Effector CD8-positive, alpha-beta T cell (primary cell): Measurements from ENCODE around the gene PTPRN2.
"Not testable (repeated sequence)": the region's sequence is repeated elsewhere in the genome, so short reads cannot be mapped to it uniquely, and the experiment has no call there.

Experiments used
- DNase-seq: peaks from one replicate; lab custom pipeline; 2025; lab: John Stamatoyannopoulos, UW

PTPRN2 gene

DNA sequence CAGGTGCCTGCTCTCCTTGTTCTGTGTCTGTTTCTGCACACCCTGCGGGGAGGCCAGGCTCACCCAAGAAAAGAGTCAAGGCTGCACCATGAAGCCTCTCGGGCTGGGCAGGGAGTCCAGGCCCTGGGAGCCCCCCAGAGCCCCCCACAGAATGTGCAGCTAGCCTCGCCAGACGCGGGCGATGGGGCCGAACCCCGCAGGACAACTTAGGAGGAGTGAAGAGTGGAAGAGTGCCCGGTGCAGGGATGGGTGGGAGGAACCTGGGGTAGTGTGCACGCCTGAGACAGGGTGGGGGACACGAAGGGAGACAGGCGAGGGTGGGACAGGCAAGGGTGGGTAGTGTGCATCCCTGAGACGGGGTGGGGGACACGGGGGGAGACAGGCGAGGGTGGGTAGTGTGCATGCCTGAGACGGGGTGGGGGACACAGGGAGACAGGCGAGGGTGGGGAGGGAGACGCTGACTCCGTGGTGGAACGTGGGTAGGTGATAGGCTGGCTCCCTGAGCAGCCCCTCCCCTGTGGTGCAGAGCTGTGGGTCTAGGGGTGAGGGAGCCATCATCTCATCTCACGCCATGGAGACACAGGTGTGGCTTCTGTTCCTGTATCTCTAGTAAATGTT is 635.5 kb downstream of the PTPRN2 start:
- no peak for DNase-seq

DNA sequence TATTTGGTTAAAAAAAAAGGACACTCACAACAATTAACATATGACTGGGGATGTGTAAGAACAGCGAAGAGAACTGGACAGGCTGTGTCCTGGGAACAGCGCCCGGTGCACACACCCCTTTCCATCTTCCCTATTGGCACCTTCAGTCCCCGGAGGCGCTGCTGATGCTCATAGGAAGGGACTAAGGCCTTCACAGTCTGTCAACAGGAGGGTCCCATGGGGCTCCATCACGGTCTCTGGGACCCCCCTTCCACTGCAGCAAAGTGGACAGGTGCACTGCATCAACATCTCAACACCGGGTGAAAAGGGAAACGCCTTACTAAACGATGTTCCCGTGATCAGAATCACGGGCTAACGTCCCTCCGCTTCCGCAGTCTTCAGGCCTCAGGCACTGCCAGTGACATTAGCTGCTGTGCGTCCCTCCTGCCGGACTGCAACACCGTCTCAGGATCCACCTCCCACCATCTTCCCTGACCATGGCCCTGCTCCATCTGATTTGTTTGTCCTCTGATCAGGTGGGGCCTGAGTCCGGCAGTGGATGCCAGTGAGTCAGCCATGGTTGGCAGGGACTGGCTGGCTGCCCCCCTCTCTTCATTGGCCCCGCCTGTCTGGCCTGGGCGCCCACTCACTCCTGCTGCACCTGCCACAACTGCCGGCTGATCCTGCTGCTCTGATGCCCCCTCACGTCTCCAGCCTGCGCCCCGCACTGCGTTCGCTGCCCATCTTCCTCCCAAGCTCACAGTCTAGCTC is 636.1 kb downstream of the PTPRN2 start:
- DNase-seq = no peak

DNA sequence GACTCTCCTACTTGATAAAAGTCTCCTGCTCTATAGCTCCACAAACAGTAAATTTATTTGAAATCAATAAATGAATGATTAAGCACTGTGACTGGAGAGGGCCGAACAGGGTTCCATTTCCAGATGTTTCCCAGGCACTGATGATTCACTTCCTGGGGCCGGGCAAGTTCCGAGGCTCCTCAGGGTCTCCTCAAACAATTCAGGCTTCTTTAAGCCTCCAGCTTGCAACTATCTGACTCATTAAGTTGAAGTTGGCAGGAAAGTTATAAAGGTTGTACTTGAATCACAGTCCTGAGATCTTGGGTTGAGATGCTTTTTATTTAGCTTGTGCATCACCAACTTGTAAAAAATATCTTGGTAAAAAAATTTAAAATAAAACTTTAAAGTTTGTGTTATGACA is 637.9 kb downstream of the PTPRN2 start:
- DNase-seq = no peak

DNA sequence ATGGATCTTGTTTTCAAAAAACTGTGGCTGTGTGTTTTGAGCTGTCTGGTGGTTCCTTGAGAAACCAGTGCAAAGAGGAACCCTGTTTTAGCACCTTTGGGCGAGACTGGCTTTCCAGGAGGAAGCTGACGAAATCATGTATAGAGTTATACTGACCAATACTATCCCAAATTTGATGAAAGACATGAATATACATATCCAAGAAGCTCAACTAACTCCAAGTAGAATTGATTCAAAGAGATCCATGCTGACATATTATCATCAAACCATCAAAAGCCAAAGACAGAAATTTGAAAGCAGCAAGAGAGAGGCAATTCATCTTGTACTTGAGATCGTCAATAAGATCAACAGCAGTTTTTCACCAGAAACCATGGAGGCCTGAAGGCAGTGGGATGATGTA is 640.1 kb downstream of the PTPRN2 start:
- DNase-seq = no peak

DNA sequence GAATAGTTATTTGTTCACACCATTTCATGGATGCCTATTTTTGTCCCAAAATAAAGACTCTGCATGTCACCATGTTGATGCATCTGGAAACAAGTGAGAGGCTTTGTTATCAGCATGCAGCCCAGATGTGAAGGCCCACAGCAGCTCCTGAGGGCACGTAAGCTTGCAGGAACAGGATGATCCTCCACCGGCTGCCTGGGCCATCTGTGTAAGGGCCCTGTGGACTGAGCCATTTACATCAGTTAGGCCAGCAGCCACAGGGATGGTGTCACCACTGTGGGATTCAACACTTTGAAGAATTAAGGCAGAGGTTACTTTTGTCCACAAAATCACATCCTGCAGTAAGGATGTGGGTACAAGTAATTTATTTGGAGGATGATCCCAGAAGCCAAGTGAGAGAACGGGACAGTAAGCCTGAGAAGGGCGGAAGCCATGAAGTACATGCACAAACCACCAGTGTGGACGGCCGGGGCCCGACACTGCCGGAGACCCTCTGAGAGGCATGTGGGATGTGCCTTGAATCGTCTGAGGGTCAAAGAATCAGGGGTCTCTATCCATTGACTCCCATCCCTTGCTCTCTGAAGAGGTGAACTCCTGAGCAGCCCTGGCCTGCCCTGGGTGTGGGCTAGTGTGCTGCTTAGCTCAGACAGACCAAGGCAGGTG is 641.1 kb downstream of the PTPRN2 start:
- no peak for DNase-seq

DNA sequence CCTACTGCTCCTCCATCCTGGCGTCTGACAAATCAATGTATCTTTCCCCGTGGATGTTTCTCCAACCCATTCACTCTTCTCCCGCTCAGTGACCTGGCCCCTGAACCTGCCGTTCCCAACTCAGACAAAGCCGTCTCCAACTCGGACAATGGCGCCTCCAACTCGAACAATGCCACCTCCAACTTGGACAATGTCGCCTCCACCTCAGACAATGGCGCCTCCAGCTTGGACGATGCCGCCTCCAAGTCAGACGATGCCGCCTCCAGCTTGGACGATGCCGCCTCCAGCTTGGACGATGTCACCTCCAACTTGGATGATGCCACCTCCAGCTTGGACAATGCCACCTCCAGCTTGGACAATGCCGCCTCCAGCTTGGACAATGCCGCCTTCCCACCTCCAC is 642.2 kb downstream of the PTPRN2 start:
- DNase-seq = no peak

DNA sequence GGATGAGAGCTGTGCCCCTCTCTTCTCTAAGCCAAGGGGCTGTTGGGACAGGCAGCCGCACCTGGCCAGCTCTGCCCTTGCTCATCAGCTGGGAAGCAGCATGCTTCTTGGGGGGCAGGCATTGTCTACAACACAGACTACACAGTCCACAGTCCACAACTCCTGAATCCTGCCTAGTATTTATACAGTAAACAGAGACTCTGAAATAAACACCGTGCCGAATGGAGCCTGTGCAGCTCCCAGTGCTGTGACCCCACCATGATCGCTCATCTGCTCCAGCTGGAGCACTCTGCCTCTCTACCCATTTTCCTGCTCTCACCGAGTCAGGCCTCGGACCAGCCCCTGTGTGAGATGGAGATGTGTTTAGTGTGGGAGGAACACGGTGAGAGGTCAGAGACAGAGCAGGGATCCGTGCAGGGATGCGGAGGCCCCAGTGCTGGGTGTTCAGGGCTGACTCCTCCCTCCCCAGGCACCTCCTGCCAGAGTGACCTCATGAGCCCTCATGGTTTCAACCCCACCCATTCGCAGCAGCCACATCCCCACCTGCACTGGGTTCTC is 642.8 kb downstream of the PTPRN2 start:
- DNase-seq = no peak

DNA sequence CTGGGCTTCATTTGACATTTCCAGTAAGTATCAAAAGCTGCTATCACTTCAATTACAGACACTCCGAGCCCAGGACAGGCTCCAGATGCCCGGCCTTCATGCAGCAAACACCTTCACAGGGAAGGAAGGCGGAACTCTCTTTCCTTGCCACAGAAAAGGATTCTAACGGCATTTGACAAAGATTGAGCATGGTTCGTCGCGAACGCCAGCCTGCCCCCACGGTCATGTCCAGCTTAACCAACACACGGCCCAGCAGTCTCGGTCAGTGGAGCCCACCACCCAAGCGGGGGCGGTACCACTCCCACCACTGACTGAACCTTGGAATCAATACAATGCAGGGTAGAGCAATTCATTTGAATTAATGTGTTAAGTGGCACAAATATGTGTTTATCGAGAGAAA is 643.6 kb downstream of the PTPRN2 start:
- no peak for DNase-seq

DNA sequence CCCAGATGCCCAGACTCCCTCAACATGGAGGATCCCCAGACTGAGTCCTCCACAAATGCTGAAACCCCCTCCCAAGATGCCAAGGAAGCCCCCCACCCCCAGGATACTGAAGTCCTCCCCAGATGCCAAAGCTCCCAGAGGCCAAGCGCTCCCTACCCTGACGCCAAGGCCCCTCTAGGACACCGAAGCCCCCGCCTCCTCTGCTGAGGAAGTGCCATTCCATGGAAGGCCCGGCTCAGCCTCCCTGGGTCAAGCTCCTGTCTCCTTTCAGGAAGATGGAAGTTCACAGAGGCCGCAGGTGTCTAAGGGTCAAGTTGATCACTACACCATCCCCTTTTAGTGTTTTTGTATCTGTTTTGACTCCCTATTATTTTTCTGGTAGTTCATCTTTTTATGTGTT is 644.1 kb downstream of the PTPRN2 start:
- DNase-seq = no peak

DNA sequence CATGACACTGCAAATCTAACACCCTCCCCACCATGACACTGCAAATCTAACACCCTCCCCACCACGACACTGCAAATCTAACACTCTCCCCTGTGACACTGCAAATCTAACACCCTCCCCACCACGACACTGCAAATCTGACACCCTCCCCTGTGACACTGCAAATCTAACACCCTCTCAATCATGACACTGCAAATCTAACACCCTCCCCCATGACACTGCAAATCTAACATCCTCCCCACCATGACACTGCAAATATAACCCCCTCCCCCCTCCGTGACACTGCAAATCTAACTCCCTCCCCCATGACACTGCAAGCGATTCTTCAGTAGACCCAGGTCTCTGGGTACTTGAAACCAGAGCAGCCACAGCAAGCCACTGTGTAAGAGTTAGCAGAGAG is 646.4 kb downstream of the PTPRN2 start:
- DNase-seq = no peak

DNA sequence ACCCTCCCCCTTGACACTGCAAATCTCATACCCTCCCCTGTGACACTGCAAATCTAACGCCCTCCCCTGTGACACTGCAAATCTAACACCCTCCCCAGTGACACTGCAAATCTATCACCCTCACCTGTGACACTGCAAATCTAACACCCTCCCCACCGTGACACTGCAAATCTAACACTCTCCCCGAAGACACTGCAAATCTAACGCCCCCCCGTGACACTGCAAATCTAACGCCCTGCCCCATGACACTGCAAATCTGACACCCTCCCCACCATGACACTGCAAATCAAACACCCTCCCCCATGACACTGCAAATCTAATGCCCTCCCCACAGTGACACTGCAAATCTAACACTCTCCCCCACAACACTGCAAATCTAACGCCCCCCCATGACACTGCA is 647.1 kb downstream of the PTPRN2 start:
- DNase-seq = no peak

DNA sequence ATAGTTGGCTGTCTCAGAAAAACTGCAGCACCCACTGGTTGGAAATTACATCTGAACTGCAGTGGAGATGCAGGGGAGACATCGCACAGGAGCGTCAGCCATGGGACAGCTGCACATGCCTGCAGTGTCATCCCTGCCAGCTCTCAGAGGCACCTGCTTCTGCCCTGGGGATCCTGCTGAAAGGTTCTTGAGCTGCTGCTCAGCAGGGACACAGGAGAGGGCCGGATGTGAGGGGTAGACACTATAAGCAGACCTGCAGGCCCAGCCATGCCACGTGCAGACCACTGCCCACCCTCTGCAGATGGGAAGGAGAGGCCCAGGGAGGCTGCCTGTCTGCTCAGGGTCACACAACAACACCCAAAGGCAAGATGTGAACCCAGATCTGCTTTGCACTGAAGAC is 649.4 kb downstream of the PTPRN2 start:
- no peak for DNase-seq

DNA sequence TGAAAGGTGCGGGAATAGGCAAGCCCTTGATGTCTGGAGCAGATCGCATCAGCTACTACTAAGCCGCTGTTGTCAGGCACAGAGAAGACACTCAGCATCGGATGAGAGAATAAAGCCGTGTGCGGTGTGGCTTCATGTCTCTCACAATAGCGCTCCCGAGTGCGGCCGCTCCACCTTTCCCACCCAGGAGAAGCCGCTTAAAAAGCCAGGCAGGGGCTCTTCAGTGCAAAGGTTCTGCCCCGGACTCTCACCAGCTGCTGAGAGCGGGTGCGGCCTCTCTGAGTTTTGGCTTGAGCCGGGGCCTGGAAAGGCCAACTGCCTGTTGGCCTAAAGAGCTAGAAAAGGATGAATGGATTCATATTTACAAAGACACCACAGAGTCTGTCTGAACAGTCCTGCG is 650.2 kb downstream of the PTPRN2 start:
- DNase-seq = no peak

DNA sequence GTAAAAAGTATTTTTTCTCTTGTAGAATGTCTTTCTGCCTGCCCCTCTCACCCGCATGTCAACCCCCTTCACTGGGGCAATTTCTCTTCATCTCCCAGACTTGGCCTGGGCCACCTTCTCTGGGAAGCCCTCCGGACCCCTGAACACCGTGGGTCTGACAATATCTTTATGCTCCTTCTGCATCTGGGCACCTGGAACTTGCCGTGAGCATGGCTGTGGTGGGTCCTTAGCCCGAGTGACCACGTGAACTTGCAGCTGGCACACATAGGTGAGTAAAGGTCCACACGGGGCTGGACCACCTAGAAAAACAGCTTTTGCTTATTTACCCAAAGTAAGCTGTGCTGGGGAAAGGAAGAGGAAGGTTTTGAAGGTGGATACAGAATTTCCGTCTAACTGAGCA is 650.6 kb downstream of the PTPRN2 start:
- no peak for DNase-seq

DNA sequence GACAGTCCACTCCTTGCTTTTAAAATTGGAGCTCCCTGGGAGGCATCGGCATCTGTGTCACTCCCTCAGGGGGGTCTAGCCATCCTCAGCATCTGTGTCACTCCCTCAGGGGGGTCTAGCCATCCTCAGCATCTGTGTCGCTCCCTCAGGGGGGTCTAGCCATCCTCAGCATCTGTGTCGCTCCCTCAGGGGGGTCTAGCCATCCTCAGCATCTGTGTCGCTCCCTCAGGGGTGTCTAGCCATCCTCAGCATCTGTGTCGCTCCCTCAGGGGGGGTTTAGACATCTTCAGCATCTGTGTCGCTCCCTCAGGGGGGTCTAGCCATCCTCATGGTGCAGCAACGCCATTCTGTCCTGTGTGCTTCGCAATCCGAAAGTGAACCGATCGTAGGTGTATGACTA is 651.9 kb downstream of the PTPRN2 start:
- DNase-seq = not testable (repeated sequence)

DNA sequence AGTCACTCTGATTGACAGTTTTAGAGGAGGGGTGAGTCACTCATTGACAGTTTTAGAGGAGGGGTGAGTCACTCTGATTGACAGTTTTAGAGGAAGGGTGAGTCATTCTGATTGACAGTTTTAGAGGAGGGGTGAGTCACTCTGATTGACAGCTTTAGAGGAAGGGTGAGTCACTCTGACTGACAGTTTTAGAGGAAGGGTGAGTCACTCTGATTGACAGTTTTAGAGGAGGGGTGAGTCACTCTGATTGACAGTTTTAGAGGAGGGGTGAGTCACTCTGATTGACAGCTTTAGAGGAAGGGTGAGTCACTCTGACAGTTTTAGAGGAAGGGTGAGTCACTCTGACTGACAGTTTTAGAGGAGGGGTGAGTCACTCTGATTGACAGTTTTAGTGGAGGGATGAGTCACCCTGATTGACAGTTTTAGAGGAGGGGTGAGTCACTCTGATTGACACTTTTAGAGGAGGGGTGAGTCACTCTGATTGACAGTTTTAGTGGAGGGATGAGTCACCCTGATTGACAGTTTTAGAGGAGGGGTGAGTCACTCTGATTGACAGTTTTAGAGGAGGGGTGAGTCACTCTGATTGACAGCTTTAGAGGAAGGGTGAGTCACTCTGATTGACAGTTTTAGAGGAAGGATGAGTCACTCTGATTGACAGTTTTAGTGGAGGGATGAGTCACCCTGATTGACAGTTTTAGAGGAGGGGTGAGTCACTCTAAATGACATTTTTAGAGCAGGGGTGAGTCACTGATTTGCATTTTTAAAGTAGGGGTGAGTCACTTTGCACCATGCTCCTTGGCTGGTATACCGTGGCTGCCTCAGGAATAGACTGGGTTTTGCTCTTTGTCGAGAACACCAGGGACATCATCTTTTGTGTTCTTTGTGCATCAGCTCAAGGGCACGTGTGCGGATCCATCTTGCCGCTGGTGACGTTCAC is 654.1 kb downstream of the PTPRN2 start:
- DNase-seq = not testable (repeated sequence)

DNA sequence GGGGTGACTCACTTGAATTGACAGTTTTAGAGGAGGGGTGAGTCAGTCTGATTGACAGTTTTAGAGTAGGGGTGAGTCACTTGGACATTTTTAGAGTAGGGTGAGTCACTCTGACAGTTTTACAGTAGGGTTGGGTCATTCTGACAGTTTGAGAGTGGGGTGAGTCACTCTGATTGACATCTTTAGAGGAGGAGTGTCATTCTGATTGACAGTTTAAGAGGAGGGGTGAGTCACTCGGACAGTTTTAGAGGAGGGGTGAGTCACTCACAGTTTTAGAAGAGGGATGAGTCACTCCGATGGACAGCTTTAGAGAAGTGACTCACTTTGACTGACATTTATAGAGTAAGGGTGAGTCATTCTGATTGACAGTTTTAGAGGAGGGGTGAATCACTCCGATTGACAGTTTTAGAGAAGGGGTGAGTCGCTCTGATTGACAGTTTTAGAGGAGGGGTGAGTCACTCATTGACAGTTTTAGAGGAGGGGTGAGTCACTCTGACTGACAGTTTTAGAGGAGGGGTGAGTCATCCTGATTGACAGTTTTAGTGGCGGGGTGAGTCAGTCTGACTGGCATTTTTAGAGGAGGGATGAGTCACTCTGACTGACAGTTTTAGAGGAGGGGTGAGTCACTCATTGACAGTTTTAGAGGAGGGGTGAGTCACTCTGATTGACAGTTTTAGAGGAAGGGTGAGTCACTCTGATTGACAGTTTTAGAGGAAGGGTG is 655.0 kb downstream of the PTPRN2 start:
- no peak for DNase-seq

DNA sequence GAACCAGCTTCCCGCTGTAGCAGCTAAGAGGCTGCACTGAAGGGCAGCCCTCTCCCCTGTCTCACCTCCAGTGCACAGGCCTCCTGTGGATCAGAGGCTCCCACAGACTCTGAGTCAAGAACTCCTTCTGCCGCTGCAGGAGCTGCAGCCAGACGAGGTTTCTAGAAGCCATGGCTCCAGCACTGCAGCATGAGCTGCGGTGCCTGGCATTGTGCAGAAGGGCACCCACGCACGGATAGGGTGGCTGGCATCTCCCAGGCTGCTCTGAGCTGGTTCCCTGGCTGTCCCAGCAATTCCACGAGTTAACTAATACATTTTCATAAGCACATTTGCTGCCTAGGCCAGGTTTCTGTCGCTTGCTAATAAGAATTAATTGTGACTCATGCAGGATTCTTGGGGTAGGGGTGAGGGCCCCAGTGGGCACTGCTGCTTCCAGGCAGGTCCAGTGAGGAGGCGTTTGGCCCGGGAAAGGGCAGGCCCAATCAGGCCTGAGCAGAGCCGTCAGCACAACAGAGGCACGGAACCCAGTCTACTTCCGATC is 656.6 kb downstream of the PTPRN2 start:
- DNase-seq = no peak

DNA sequence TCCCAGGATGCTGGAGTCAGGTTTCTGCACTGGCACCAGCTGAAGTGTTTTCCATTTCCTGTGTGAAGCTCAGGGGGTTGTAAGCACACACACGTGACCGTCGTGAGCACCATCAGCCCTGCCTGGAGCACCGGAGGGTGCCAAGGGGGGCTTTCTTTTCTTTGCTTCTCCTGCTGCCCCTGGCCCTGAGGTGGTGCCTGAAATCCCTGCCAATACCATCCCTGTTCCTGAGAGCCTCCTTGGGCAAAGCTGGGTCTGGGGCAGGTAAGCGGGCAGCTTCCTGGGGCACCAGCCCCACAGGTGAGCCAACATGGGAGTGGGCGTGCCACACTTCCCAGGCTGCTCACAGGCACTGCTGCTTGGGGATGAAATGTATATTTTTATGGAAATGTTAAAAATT is 657.2 kb downstream of the PTPRN2 start:
- DNase-seq = no peak

DNA sequence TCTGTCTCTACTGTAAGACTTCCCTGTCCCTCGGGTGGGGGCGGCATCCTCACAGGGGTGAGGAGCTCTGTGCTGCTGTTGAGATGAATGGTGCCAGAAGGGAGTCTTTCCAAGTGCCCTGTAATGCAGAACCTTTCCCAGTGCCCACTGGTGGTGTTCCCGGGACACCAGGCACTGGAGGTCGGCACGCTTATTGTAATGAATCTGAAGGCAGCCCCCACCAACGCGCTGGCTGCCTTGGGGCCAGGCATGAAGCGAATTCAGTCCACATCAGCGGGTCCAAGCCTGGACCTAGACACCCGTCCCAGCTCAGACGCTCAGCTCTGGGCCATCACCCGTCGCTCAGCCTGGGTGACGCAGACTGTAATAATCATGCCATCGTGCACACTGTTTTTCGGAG is 658.0 kb downstream of the PTPRN2 start:
- no peak for DNase-seq
